Measurements from ENCODE around the gene TGFB1. TPM values are rescaled to one million over a fixed set of nuclear protein-coding genes. Genes with fewer than 3 reads are reported as not detected.
A peak's percentile ranks its signal among the peaks of the same experiment; 100 is the strongest.

The TGFB1 gene
- total RNA-seq, 2 donors from 2014 or later, result 7.7 to 14.6 TPM

GRCh38 chr19:41398598-41398997 is 44.9 kb upstream of the TGFB1 start:
- no peak for DNase-seq
- H3K4me1 ChIP-seq, result peaks cover 6% of the 10 kb centered on the region
- no peak overlapping the region for H3K27ac ChIP-seq
- intact Hi-C loops (cut with DNase I), result loop anchor here (5.0 kb wide), 1 partner anchor 34 kb away; no protein-coding TSS in a partner anchor
- no peak for TF ChIP-seq CTCF (IDR thresholded peaks at IDR 0.05)
- H3K27me3 ChIP-seq, result no peaks in the 10 kb centered on the region
- H3K36me3 ChIP-seq, result no peaks in the 10 kb centered on the region
- H3K9me3 ChIP-seq, result no peaks in the 10 kb centered on the region
- peak overlapping the region; percentile 83 for H3K4me3 ChIP-seq
- peak overlapping the region; percentile 71 to 98 for H3K9ac ChIP-seq (ENCODE audit: low read depth in 2 of 2, low read length in 2 of 2)

- Histone ChIP-seq H3K27me3 (no peaks in the 10 kb centered on the region), H3K27ac (peak overlapping the region; percentile 74), H3K4me1 (peaks cover 6% of the 10 kb centered on the region), H3K36me3 (no peaks in the 10 kb centered on the region), H3K4me3 (peak overlapping the region; percentile 83), H3K9ac (ENCODE audit: low read depth in 2 of 2, low read length in 2 of 2) (peak overlapping the region; percentile 71 to 98), H3K9me3 (no peaks in the 10 kb centered on the region)
- no peak for TF ChIP-seq CTCF (IDR thresholded peaks at IDR 0.05)
- DNase-seq, result no peak
- intact Hi-C loops (cut with DNase I), result loop anchor here (5.0 kb wide), 1 partner anchor 34 kb away; no protein-coding TSS in a partner anchor
Observed at GRCh38 chr19:41398050-41398418, 44.3 kb upstream of the TGFB1 start.

- Histone ChIP-seq H3K36me3 (no peaks in the 10 kb centered on the region), H3K27me3 (no peaks in the 10 kb centered on the region), H3K9ac (ENCODE audit: low read depth in 2 of 2, low read length in 2 of 2) (peak within 1 kb of the TSS; percentile 71 to 98), H3K4me1 (peaks cover 6% of the 10 kb centered on the region), H3K4me3 (peak within 1 kb of the TSS; percentile 83), H3K27ac (peak within 1 kb of the TSS; percentile 74), H3K9me3 (no peaks in the 10 kb centered on the region)
- peak; percentile 99 for DNase-seq
- intact Hi-C loops (cut with DNase I), result loop anchor here (5.0 kb wide), 1 partner anchor 35 kb away; no protein-coding TSS in a partner anchor
- TF ChIP-seq CTCF (IDR thresholded peaks at IDR 0.05), result no peak
Observed at GRCh38 chr19:41397086-41398049, 43.6 kb upstream of the TGFB1 start, which contains the start of the genes BCKDHA and EXOSC5. BCKDHA (plus strand) TSS chr19:41397818; CDS start chr19:41397828, 10 bp downstream. EXOSC5 (minus strand) TSS chr19:41397359; CDS start chr19:41397328, 31 bp downstream.

- no peaks in the 10 kb centered on the region for H3K27me3 ChIP-seq
- intact Hi-C loops (cut with DNase I), result loop anchor here (5.0 kb wide), 1 partner anchor 37 kb away; no protein-coding TSS in a partner anchor
Observed at GRCh38 chr19:41395355-41395754, 41.6 kb upstream of the TGFB1 start.

More at GRCh38 chr19:41395355-41395754, 41.6 kb upstream of the TGFB1 start:
- DNase-seq, result no peak
- no peak overlapping the region for H3K4me3 ChIP-seq
- H3K4me1 ChIP-seq, result peaks cover 6% of the 10 kb centered on the region
- H3K9ac ChIP-seq (ENCODE audit: low read depth in 2 of 2, low read length in 2 of 2), result no peak overlapping the region
- H3K36me3 ChIP-seq, result no peaks in the 10 kb centered on the region
- no peak overlapping the region for H3K27ac ChIP-seq
- TF ChIP-seq CTCF (IDR thresholded peaks at IDR 0.05), result no peak
- H3K9me3 ChIP-seq, result no peaks in the 10 kb centered on the region
